GM12878 (cell line): ENCODE results near the gene SLC38A2. TPM values are rescaled to one million over a fixed set of nuclear protein-coding genes. Genes with fewer than 3 reads are reported as not detected.

Experiments
- ATAC-seq: fragments of 200-7000 bp; cut with Tn5 transposase; 3 replicates; pipeline ENCODE4 v1.9.1; 2020; ENCODE audit warnings: mild to moderate bottlenecking, moderate library complexity
- BruUV-seq: library from RNA; stranded (reverse); fragments of 400-500 nt; replicated peaks from 2 replicates; lab custom pipeline; 2021; lab: Mats Ljungman, UMichigan
- CTCF ChIA-PET: fragments of 300-600 bp; sonication (Branson Sonifier 250); formaldehyde crosslinking; extraction: SDS; loops from one replicate; lab custom pipeline; 2021; ENCODE audit warnings: inconsistent platforms; lab: Yijun Ruan, JAX
- POLR2A ChIA-PET: fragments of 350-600 bp; formaldehyde crosslinking; extraction: SDS; loops from one replicate; lab custom pipeline; 2021; ENCODE audit warnings: inconsistent platforms; lab: Charles Lee
- RAD21 ChIA-PET: fragments of 300-600 bp; sonication (Branson Sonifier 250); formaldehyde crosslinking; loops from one replicate; lab custom pipeline; 2023; ENCODE audit warnings: antibody characterized with exemption; ENCODE audit not compliant: unreplicated experiment; lab: Charles Lee
- SMC1A ChIA-PET: fragments of 300-600 bp; sonication (Branson Sonifier 250); formaldehyde crosslinking; loops from one replicate; lab custom pipeline; 2023; ENCODE audit not compliant: unreplicated experiment, uncharacterized antibody; lab: Charles Lee
- DNase-seq: peaks from one replicate; pipeline ENCODE4 v3.0.0-alpha.2; 2011; ENCODE audit warnings: low read depth, low spot score
- FAIRE-seq: peaks from 3 replicates; lab custom pipeline; 2011; peaks lifted over from hg19 to GRCh38; lab: Jason Lieb, UNC
- H2AFZ ChIP-seq: 2 replicates; pipeline ENCODE4 v1.6.0; 2011; ENCODE audit warnings: low read depth, low read length, control low read depth; ENCODE audit not compliant: control insufficient read depth
- H3K27ac ChIP-seq: 2 replicates; pipeline ENCODE4 v1.5.1; 2011; ENCODE audit warnings: control low read depth; ENCODE audit not compliant: control insufficient read depth, insufficient read depth
- H3K27me3 ChIP-seq, 2 experiments: replicated peaks in 1 of 2; 2 replicates each; pipeline versions ENCODE4 v1.6.0 to v1.6.1; 2011; ENCODE audit warnings: low read length in 1 of 2; ENCODE audit not compliant: control insufficient read depth in 2 of 2, insufficient read depth in 2 of 2
- H3K36me3 ChIP-seq, 2 experiments: 2 replicates each; pipeline ENCODE4 v1.5.1; 2011; ENCODE audit warnings: low read length in 1 of 2; ENCODE audit not compliant: control insufficient read depth in 2 of 2, insufficient read depth in 2 of 2
- H3K4me1 ChIP-seq: 2 replicates; pipeline ENCODE4 v1.6.1; 2011; ENCODE audit warnings: mild to moderate bottlenecking, low read length, moderate library complexity, mixed read lengths; ENCODE audit not compliant: control insufficient read depth, insufficient read depth
- H3K4me2 ChIP-seq: 2 replicates; pipeline ENCODE4 v1.6.0; 2011; ENCODE audit warnings: control low read depth; ENCODE audit not compliant: control insufficient read depth, insufficient read depth
- H3K4me3 ChIP-seq: fragments of 200-600 bp; sonication (generic); 2 replicates; pipeline ENCODE4 v1.5.1; 2016
- H3K79me2 ChIP-seq: 2 replicates; pipeline ENCODE4 v1.6.0; 2011; ENCODE audit warnings: low read length; ENCODE audit not compliant: control insufficient read depth, insufficient read depth
- H3K9ac ChIP-seq: 2 replicates; pipeline ENCODE4 v1.8.0; 2011; ENCODE audit warnings: low read length, control low read depth, mixed read lengths; ENCODE audit not compliant: control insufficient read depth, insufficient read depth
- H3K9me3 ChIP-seq: replicated peaks from 3 replicates; pipeline ENCODE4 v1.5.1; 2011; ENCODE audit warnings: mild to moderate bottlenecking, low read length; ENCODE audit not compliant: control insufficient read depth, insufficient read depth
- H4K20me1 ChIP-seq: 2 replicates; pipeline ENCODE4 v1.6.0; 2011; ENCODE audit not compliant: control insufficient read depth, insufficient read depth
- BACH1 ChIP-seq: fragments of 450-650 bp; IDR thresholded peaks from 2 replicates; pipeline ENCODE4 v1.6.1; 2017; ENCODE audit warnings: mild to moderate bottlenecking, borderline replicate concordance
- BHLHE40 ChIP-seq, 2 experiments: fragments of 450-650 bp in 1 of 2; IDR thresholded peaks; 2 replicates each; pipeline ENCODE4 v1.6.1; 2011 to 2017; ENCODE audit warnings: low read depth in 2 of 2, borderline replicate concordance in 1 of 2, improper control_type of control experiment in 1 of 2, low read length in 1 of 2, mild to moderate bottlenecking in 1 of 2
- CBFB ChIP-seq: IDR thresholded peaks from 2 replicates; pipeline ENCODE4 v1.6.1; 2016; ENCODE audit warnings: antibody characterized with exemption, low read depth
- CHD2 ChIP-seq: IDR thresholded peaks from 2 replicates; pipeline ENCODE4 v1.6.1; 2011; ENCODE audit warnings: low read depth, low read length, improper control_type of control experiment, borderline replicate concordance
- CREM ChIP-seq: IDR thresholded peaks from 2 replicates; pipeline ENCODE4 v1.6.1; 2014; ENCODE audit warnings: antibody characterized with exemption, low read depth
- CTCF ChIP-seq, 3 experiments: IDR thresholded peaks in 2 of 3; conservative IDR thresholded peaks in 1 of 3; 2 replicates each; pipeline ENCODE4 v1.5.1; 2011; ENCODE audit warnings: low read depth in 3 of 3, low read length in 3 of 3, mild to moderate bottlenecking in 3 of 3, control low read depth in 2 of 3, moderate library complexity in 2 of 3, inconsistent platforms in 1 of 3, mixed read lengths in 1 of 3; ENCODE audit not compliant: control insufficient read depth in 2 of 3, insufficient read depth in 1 of 3; ENCODE audit errors: extremely low read depth in 1 of 3
- DPF2 ChIP-seq: fragments of 450-650 bp; IDR thresholded peaks from 2 replicates; pipeline ENCODE4 v1.6.1; 2017; ENCODE audit warnings: mild to moderate bottlenecking
- EGR1 ChIP-seq, 2 experiments: IDR thresholded peaks; 1 replicate in 1 of 2; 2 replicates in 1 of 2; pipeline ENCODE4 v1.6.1; 2011 to 2012; ENCODE audit warnings: low read depth in 2 of 2, low read length in 2 of 2, borderline replicate concordance in 1 of 2, mild to moderate bottlenecking in 1 of 2, moderate library complexity in 1 of 2
- FOXM1 ChIP-seq: IDR thresholded peaks from 2 replicates; pipeline ENCODE4 v1.6.1; 2012; ENCODE audit warnings: low read depth, mild to moderate bottlenecking, inconsistent platforms, low read length, moderate library complexity
- GABPA ChIP-seq: IDR thresholded peaks from 2 replicates; pipeline ENCODE4 v1.6.1; 2014; ENCODE audit warnings: antibody characterized with exemption, low read depth, mild to moderate bottlenecking, inconsistent platforms
- HCFC1 ChIP-seq: fragments of 150-350 bp; IDR thresholded peaks from 2 replicates; pipeline ENCODE4 v1.6.1; 2014; ENCODE audit warnings: low read length
- IKZF2 ChIP-seq, 2 experiments: fragments of 450-650 bp; IDR thresholded peaks; 2 replicates each; pipeline ENCODE4 v1.6.1; 2017; ENCODE audit warnings: mild to moderate bottlenecking in 2 of 2, moderate library complexity in 2 of 2
- IRF4 ChIP-seq: IDR thresholded peaks from 2 replicates; pipeline ENCODE4 v1.6.1; 2011; ENCODE audit warnings: low read depth, low read length
- MAX ChIP-seq: IDR thresholded peaks from 2 replicates; pipeline ENCODE4 v1.6.1; 2012; ENCODE audit warnings: low read depth, low read length, improper control_type of control experiment
- NFIC ChIP-seq: IDR thresholded peaks from 2 replicates; pipeline ENCODE4 v1.6.1; 2012; ENCODE audit warnings: low read depth, mild to moderate bottlenecking, inconsistent platforms, low read length, moderate library complexity
- NFYA ChIP-seq: IDR thresholded peaks from 2 replicates; pipeline ENCODE4 v1.6.1; 2011; ENCODE audit warnings: low read depth, mild to moderate bottlenecking, low read length, improper control_type of control experiment, borderline replicate concordance
- PAX5 ChIP-seq: IDR thresholded peaks from 2 replicates; pipeline ENCODE4 v1.6.1; 2011; ENCODE audit warnings: low read depth, low read length, borderline replicate concordance
- POLR2AphosphoS2 ChIP-seq: IDR thresholded peaks from 2 replicates; pipeline ENCODE4 v1.6.1; 2011; ENCODE audit warnings: low read depth, mild to moderate bottlenecking, low read length, improper control_type of control experiment, moderate library complexity
- RB1 ChIP-seq: fragments of 450-650 bp; formaldehyde crosslinking; IDR thresholded peaks from 2 replicates; pipeline ENCODE4 v1.6.1; 2017; ENCODE audit warnings: mild to moderate bottlenecking, borderline replicate concordance
- RUNX3 ChIP-seq: IDR thresholded peaks from 2 replicates; pipeline ENCODE4 v1.6.1; 2012; ENCODE audit warnings: low read length, inconsistent platforms
- TBL1XR1 ChIP-seq: IDR thresholded peaks from 2 replicates; pipeline ENCODE4 v1.6.1; 2012; ENCODE audit warnings: low read depth, low read length, improper control_type of control experiment
- YBX1 ChIP-seq: fragments of 450-650 bp; IDR thresholded peaks from 2 replicates; pipeline ENCODE4 v1.6.1; 2016; ENCODE audit warnings: antibody characterized with exemption
- ZNF24 ChIP-seq: fragments of 450-650 bp; IDR thresholded peaks from 2 replicates; pipeline ENCODE4 v1.6.1; 2017; ENCODE audit warnings: antibody characterized with exemption, mild to moderate bottlenecking
- WGBS: methylation state at CpG from one replicate; pipeline ENCODE4 v1.1.6; 2016; ENCODE audit warnings: low lambda C conversion rate; ENCODE audit not compliant: insufficient replicate concordance, insufficient coverage; ENCODE audit errors: missing lambda C conversion rate; 5-methylcytosine and 5-hydroxymethylcytosine counted together
- in situ Hi-C: fragments of 300-500 bp; cut with MboI; formaldehyde crosslinking; loops from 9 replicates; pipeline ENCODE4 v1.14.3; 2018; ENCODE audit warnings: mixed read lengths
- intact Hi-C: fragments of 100-400 bp; cut with micrococcal nuclease; formaldehyde crosslinking; loops from one replicate; pipeline ENCODE4 v1.14.2; 2022; ENCODE audit not compliant: unreplicated experiment
- polyA plus RNA-seq, 11 experiments: library from polyadenylated mRNA; depleted of rRNA in 4 of 11; unstranded in 6 of 11; stranded (reverse) in 5 of 11; fragments of >200 nt; fragmentation: Nextera tagmentation in 4 of 11; fragmentation: Illumina TruSeq in 1 of 11; extraction: Ambion mirVana in 4 of 11; extraction: Trizol in 1 of 11; gene quantifications; 1 replicate in 1 of 11; 2 replicates in 10 of 11; pipeline versions ENCODE4 v1.2.1 to v1.2.3, GENCODE V29; 2011 to 2016; ENCODE audit warnings: inconsistent platforms in 2 of 11, missing spikeins in 2 of 11, low read depth in 1 of 11
- total RNA-seq, 4 experiments: library from RNA; depleted of rRNA in 3 of 4; stranded (reverse); fragments of >200 nt in 3 of 4; fragmentation: Illumina TruSeq in 1 of 4; extraction: Trizol in 1 of 4; gene quantifications; 2 replicates each; pipeline versions ENCODE4 v1.2.1 to v1.2.3, GENCODE V29; 2013 to 2021

The SLC38A2 gene
- total and polyA plus RNA-seq, 10 of the 15 experiments (the other 5 are each of a cell fraction or from before 2014, with no cell fraction given): 36.2 to 118 (median 79.8) TPM

GRCh38 chr12:46388427-46389021, 16.0 kb upstream of the SLC38A2 start:
- Histone ChIP-seq H3K27me3 (no peaks in the 10 kb centered on the region), H3K79me2 (peaks cover 43% of the 10 kb centered on the region), H3K4me3 (peak overlapping the region; percentile 37; the same call in 1 of the 2 replicates), H3K4me1 (peaks cover 53% of the 10 kb centered on the region), H3K9me3 (no peaks in the 10 kb centered on the region), H4K20me1 (no peaks in the 10 kb centered on the region), H3K9ac (peak overlapping the region; percentile 49; the same call in 1 of the 2 replicates), H3K36me3 (0 out of 4 replicates have a peak, but pooled peaks cover 0 to 3% of the 10 kb centered on the region in 2 experiments), H3K27ac (peak overlapping the region; percentile 89), H3K4me2 (peak overlapping the region; percentile 99), H2AFZ (no peak overlapping the region)
- intact Hi-C loops: loop anchor here (1.0 to 5.0 kb wide), 4 partner anchors 85 to 396 kb away; partner anchors contain the start of genes SCAF11 and SLC38A1
- 1% methylated on average over 3 of the region's 3 CpGs for WGBS
- CTCF ChIA-PET: interaction anchor here (1.9 to 2.3 kb wide), 2 partner anchors 82 to 289 kb away, joined by 4 to 9 read pairs; no protein-coding TSS in a partner anchor
- ATAC-seq: peak; percentile 68
- in situ Hi-C loops: loop anchor here (10.0 kb wide), 1 partner anchor 404 kb away; no protein-coding TSS in a partner anchor
- POLR2A ChIA-PET: interaction anchor here (0.8 to 2.6 kb wide), 4 partner anchors 15 to 128 kb away, joined by 3 to 12 read pairs (median 6); no protein-coding TSS in a partner anchor
- RAD21 ChIA-PET: interaction anchor here (0.8 to 3.9 kb wide), 9 partner anchors 12 to 264 kb away, joined by 3 to 25 read pairs (median 5); no protein-coding TSS in a partner anchor
- SMC1A ChIA-PET: interaction anchor here (0.8 to 5.5 kb wide), 15 partner anchors 11 to 285 kb away, joined by 3 to 56 read pairs (median 7); partner anchors contain the start of gene SLC38A1
- peak; percentile 54 for FAIRE-seq
- BruUV-seq: no TSS peak
- DNase-seq: peak; percentile 75
- peak; percentile 88 for TF ChIP-seq NFIC
- no peak for TF ChIP-seq RB1
- peak; percentile 84 for TF ChIP-seq DPF2
- no peak for TF ChIP-seq CTCF (IDR thresholded peaks at IDR 0.05 in 2 of 3, conservative IDR thresholded peaks at IDR 0.05 in 1 of 3; ENCODE audit: control insufficient read depth in 2 of 3, extremely low read depth in 1 of 3, insufficient read depth in 1 of 3, low read depth in 3 of 3, low read length in 3 of 3)
- no peak for TF ChIP-seq CHD2
- TF ChIP-seq ZNF24: peak; percentile 97
- peak; percentile 44; the same call in 1 of the 2 replicates for TF ChIP-seq PAX5
- TF ChIP-seq HCFC1: no peak
- TF ChIP-seq TBL1XR1: peak; percentile 69; the same call in 1 of the 2 replicates
- TF ChIP-seq BACH1: peak; percentile 40; the same call in 1 of the 2 replicates
- TF ChIP-seq EGR1 (IDR thresholded peaks at IDR 0.05; ENCODE audit: borderline replicate concordance in 1 of 2, low read depth in 2 of 2, low read length in 2 of 2): no peak
- TF ChIP-seq POLR2AphosphoS2: no peak
- peak; percentile 92 for TF ChIP-seq IRF4
- TF ChIP-seq CREM: peak; percentile 73
- TF ChIP-seq IKZF2 (IDR thresholded peaks at IDR 0.05): peak; percentile 60 to 66; a peak in 3 of 4 replicates
- peak; percentile 53 to 64; a peak in 3 of 4 replicates for TF ChIP-seq BHLHE40 (IDR thresholded peaks at IDR 0.05; ENCODE audit: borderline replicate concordance in 1 of 2, low read depth in 2 of 2, low read length in 1 of 2)
- peak; percentile 61 for TF ChIP-seq CBFB
- peak; percentile 76; the same call in 1 of the 2 replicates for TF ChIP-seq FOXM1
- TF ChIP-seq YBX1: no peak
- TF ChIP-seq MAX: no peak; the same call in 1 of the 2 replicates
- TF ChIP-seq NFYA: no peak
- TF ChIP-seq GABPA: no peak
- TF ChIP-seq RUNX3: peak; percentile 95
